HEK293 (cell line): ENCODE results near the gene CA12.
A peak's percentile ranks its signal among the peaks of the same experiment; 100 is the strongest.

Source experiments
- CTCF ChIA-PET: fragments of 350-600 bp; formaldehyde crosslinking; extraction: SDS; loops from one replicate; lab custom pipeline; 2021; ENCODE audit warnings: antibody characterized with exemption; lab: Yijun Ruan, JAX
- POLR2A ChIA-PET: fragments of 300-600 bp; formaldehyde crosslinking; extraction: SDS; loops from one replicate; lab custom pipeline; 2020; ENCODE audit warnings: antibody characterized with exemption, inconsistent platforms; lab: Yijun Ruan, JAX
- H3K27ac ChIP-seq: fragments of 200-500 bp; sonication (Bioruptor generic); 2 replicates; pipeline ENCODE4 v1.5.1; 2014; ENCODE audit warnings: low read depth, low read length, control low read depth, inconsistent platforms; ENCODE audit errors: extremely low read depth
- H3K36me3 ChIP-seq, 2 experiments: fragments of 200-500 bp in 1 of 2; sonication (Bioruptor generic) in 1 of 2; 1 replicate in 1 of 2; 2 replicates in 1 of 2; pipeline ENCODE4 v1.5.1; 2014 to 2017; ENCODE audit warnings: inconsistent platforms in 2 of 2, low read length in 2 of 2; ENCODE audit not compliant: control insufficient read depth in 2 of 2, insufficient read depth in 1 of 2
- H3K4me1 ChIP-seq: fragments of 200-500 bp; sonication (Bioruptor generic); 2 replicates; pipeline ENCODE4 v1.5.1; 2014; ENCODE audit warnings: mild to moderate bottlenecking, low read length, inconsistent platforms; ENCODE audit not compliant: control insufficient read depth, insufficient read depth
- H3K4me3 ChIP-seq: 2 replicates; pipeline ENCODE4 v1.5.1; 2011; ENCODE audit warnings: low read depth, mild to moderate bottlenecking, control low read depth, low read length, moderate library complexity
- H3K9me3 ChIP-seq: fragments of 200-500 bp; sonication (Bioruptor generic); 2 replicates; pipeline ENCODE4 v1.5.1; 2014; ENCODE audit warnings: low read depth, low read length, inconsistent platforms; ENCODE audit not compliant: control insufficient read depth, insufficient read depth
- GLIS1 ChIP-seq: fragments of 450-650 bp; formaldehyde crosslinking; IDR thresholded peaks from 2 replicates; pipeline ENCODE4 v1.5.1; 2016; ENCODE audit warnings: missing biosample characterization, missing genetic modification characterization
- HOXA7 ChIP-seq: sonication (generic); formaldehyde crosslinking; IDR thresholded peaks from 2 replicates; pipeline ENCODE4 v1.8.1; 2022; ENCODE audit warnings: missing genetic modification reagents, borderline replicate concordance
- REPIN1 ChIP-seq: fragments of 450-650 bp; formaldehyde crosslinking; IDR thresholded peaks from 2 replicates; pipeline ENCODE4 v1.5.1; 2017; ENCODE audit warnings: missing biosample characterization, missing genetic modification characterization, low read depth
- SCRT1 ChIP-seq: fragments of 450-650 bp; formaldehyde crosslinking; IDR thresholded peaks from 2 replicates; pipeline ENCODE4 v1.5.1; 2016; ENCODE audit warnings: missing biosample characterization, missing genetic modification characterization, borderline replicate concordance
- WT1 ChIP-seq: fragments of 450-650 bp; formaldehyde crosslinking; IDR thresholded peaks from 2 replicates; pipeline ENCODE4 v1.5.1; 2016; ENCODE audit warnings: missing biosample characterization, missing genetic modification characterization
- ZBTB10 ChIP-seq: fragments of 450-650 bp; formaldehyde crosslinking; IDR thresholded peaks from 2 replicates; pipeline ENCODE4 v1.5.1; 2016; ENCODE audit warnings: missing biosample characterization, missing genetic modification characterization
- ZBTB48 ChIP-seq: fragments of 450-650 bp; formaldehyde crosslinking; IDR thresholded peaks from 2 replicates; pipeline ENCODE4 v1.5.1; 2016; ENCODE audit warnings: missing biosample characterization, missing genetic modification characterization
- ZBTB7A ChIP-seq: fragments of 450-650 bp; formaldehyde crosslinking; IDR thresholded peaks from 2 replicates; pipeline ENCODE4 v1.5.1; 2016; ENCODE audit warnings: low read depth, missing biosample characterization, missing genetic modification characterization
- ZIC2 ChIP-seq: fragments of 450-650 bp; formaldehyde crosslinking; IDR thresholded peaks from 2 replicates; pipeline ENCODE4 v1.5.1; 2016; ENCODE audit warnings: missing biosample characterization, missing genetic modification characterization
- ZNF23 ChIP-seq: fragments of 450-650 bp; formaldehyde crosslinking; IDR thresholded peaks from 2 replicates; pipeline ENCODE4 v1.5.1; 2016; ENCODE audit warnings: missing biosample characterization, missing genetic modification characterization, borderline replicate concordance
- ZNF266 ChIP-seq: fragments of 450-650 bp; formaldehyde crosslinking; IDR thresholded peaks from 2 replicates; pipeline ENCODE4 v1.5.1; 2016; ENCODE audit warnings: missing biosample characterization, missing genetic modification characterization, low read depth
- ZNF423 ChIP-seq: fragments of 450-650 bp; formaldehyde crosslinking; IDR thresholded peaks from 2 replicates; pipeline ENCODE4 v1.5.1; 2016; ENCODE audit warnings: missing biosample characterization, missing genetic modification characterization
- ZNF514 ChIP-seq: fragments of 450-650 bp; formaldehyde crosslinking; IDR thresholded peaks from 2 replicates; pipeline ENCODE4 v1.5.1; 2016; ENCODE audit warnings: missing biosample characterization, missing genetic modification characterization
- ZNF558 ChIP-seq: fragments of 450-650 bp; formaldehyde crosslinking; IDR thresholded peaks from 2 replicates; pipeline ENCODE4 v1.5.1; 2016; ENCODE audit warnings: missing biosample characterization, missing genetic modification characterization
- ZNF560 ChIP-seq: fragments of 450-650 bp; formaldehyde crosslinking; IDR thresholded peaks from 2 replicates; pipeline ENCODE4 v1.5.1; 2017; ENCODE audit warnings: missing biosample characterization, missing genetic modification characterization, borderline replicate concordance
- ZNF610 ChIP-seq: fragments of 450-650 bp; formaldehyde crosslinking; IDR thresholded peaks from 2 replicates; pipeline ENCODE4 v1.5.1; 2016; ENCODE audit warnings: missing biosample characterization, missing genetic modification characterization, borderline replicate concordance
- ZNF629 ChIP-seq: fragments of 450-650 bp; formaldehyde crosslinking; IDR thresholded peaks from 2 replicates; pipeline ENCODE4 v1.5.1; 2017; ENCODE audit warnings: missing biosample characterization, missing genetic modification characterization
- ZSCAN16 ChIP-seq: fragments of 450-650 bp; formaldehyde crosslinking; IDR thresholded peaks from 2 replicates; pipeline ENCODE4 v1.5.1; 2016; ENCODE audit warnings: missing biosample characterization, missing genetic modification characterization
- ZSCAN5A ChIP-seq: fragments of 450-650 bp; formaldehyde crosslinking; IDR thresholded peaks from 2 replicates; pipeline ENCODE4 v1.5.1; 2016; ENCODE audit warnings: missing biosample characterization, missing genetic modification characterization

Gene CA12

GRCh38 chr15:63314409-63314808, 67.2 kb downstream of the CA12 start:
- H3K4me3 ChIP-seq: no peak overlapping the region
- H3K9me3 ChIP-seq: no peaks in the 10 kb centered on the region
- ChIA-PET CTCF (no interaction called here), POLR2A (no interaction called here)
- no peak overlapping the region for H3K27ac ChIP-seq
- TF ChIP-seq ZBTB48 (tag by site-specific recombination) (peak; percentile 66; the same call in 1 of the 2 replicates), ZNF610 (tag by site-specific recombination) (no peak)
- no peaks in the 10 kb centered on the region for H3K36me3 ChIP-seq
- H3K4me1 ChIP-seq: no peaks in the 10 kb centered on the region

GRCh38 chr15:63313825-63314224, 67.8 kb downstream of the CA12 start:
- CTCF ChIA-PET: no interaction called here
- TF ChIP-seq ZNF23 (tag by site-specific recombination): no peak
- TF ChIP-seq ZNF266 (tag by site-specific recombination): no peak
- no peak for TF ChIP-seq ZSCAN5A (tag by site-specific recombination)
- no peak for TF ChIP-seq GLIS1
- TF ChIP-seq ZNF514 (tag by site-specific recombination): no peak
- TF ChIP-seq ZNF558 (tag by site-specific recombination): no peak
- TF ChIP-seq, all 188 proteins: peak for 0
- H3K9me3 ChIP-seq: no peaks in the 10 kb centered on the region
- no peak overlapping the region for H3K4me3 ChIP-seq
- POLR2A ChIA-PET: no interaction called here
- H3K36me3 ChIP-seq: no peaks in the 10 kb centered on the region
- no peak overlapping the region for H3K27ac ChIP-seq
- no peaks in the 10 kb centered on the region for H3K4me1 ChIP-seq

- POLR2A ChIA-PET: no interaction called here
- no peak overlapping the region for H3K27ac ChIP-seq
- no peaks in the 10 kb centered on the region for H3K36me3 ChIP-seq
- TF ChIP-seq WT1 (tag by site-specific recombination): no peak
- TF ChIP-seq ZNF423 (tag by site-specific recombination): no peak
- TF ChIP-seq ZBTB10 (tag by site-specific recombination): no peak
- no peak for TF ChIP-seq ZIC2
- TF ChIP-seq SCRT1 (tag by site-specific recombination): no peak
- no peak for TF ChIP-seq ZNF629 (tag by site-specific recombination)
- TF ChIP-seq ZNF560 (tag by site-specific recombination): no peak
- TF ChIP-seq REPIN1: no peak
- TF ChIP-seq ZBTB7A: no peak
- no peak for TF ChIP-seq HOXA7 (CRISPR knock-in tag)
- TF ChIP-seq ZSCAN16 (tag by site-specific recombination): no peak
- no peak for TF ChIP-seq ZNF266 (tag by site-specific recombination)
- H3K4me1 ChIP-seq: no peaks in the 10 kb centered on the region
- CTCF ChIA-PET: no interaction called here
- no peak overlapping the region for H3K4me3 ChIP-seq
- no peaks in the 10 kb centered on the region for H3K9me3 ChIP-seq
These were observed 69.4 kb downstream of the CA12 start for GRCh38 chr15:63312286-63312685.
